OCI-M2 (cell line): Measurements from ENCODE around the gene ARHGAP10.
"Not testable (repeated sequence)": the region's sequence is repeated elsewhere in the genome, so short reads cannot be mapped to it uniquely, and the experiment has no call there.

Source experiments
- DNase-seq: peaks from one replicate; lab custom pipeline; 2025; ENCODE audit not compliant: unreplicated experiment; lab: John Stamatoyannopoulos, UW

Gene ARHGAP10

GRCh38 chr4:148081267-148081666, 349.4 kb downstream of the ARHGAP10 start:
- no peak for DNase-seq

- no peak for DNase-seq
Observed at GRCh38 chr4:148081745-148082144, 349.9 kb downstream of the ARHGAP10 start.

- not testable (repeated sequence) for DNase-seq
Observed at GRCh38 chr4:148083073-148083472, 351.2 kb downstream of the ARHGAP10 start.

DNA sequence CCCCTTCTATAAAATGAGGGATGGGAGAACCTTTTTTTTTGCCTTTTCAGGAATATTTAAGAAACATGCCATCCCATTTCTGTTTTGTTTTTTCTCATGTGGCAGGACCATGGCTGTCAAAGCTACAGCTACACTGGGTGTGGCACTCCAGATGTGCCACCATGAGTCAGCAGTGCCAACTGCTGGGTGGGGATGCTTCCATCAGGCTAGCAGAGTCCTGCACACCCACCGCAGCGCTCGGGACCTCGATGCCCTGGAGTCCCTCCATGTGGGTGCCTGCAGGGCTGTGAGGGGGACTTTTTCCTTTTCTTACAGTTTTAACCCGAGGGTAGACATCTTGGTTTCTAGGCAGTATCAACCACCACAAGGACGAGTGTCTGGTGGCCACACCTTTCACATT, 357.7 kb downstream of the ARHGAP10 start:
- DNase-seq: no peak

DNA sequence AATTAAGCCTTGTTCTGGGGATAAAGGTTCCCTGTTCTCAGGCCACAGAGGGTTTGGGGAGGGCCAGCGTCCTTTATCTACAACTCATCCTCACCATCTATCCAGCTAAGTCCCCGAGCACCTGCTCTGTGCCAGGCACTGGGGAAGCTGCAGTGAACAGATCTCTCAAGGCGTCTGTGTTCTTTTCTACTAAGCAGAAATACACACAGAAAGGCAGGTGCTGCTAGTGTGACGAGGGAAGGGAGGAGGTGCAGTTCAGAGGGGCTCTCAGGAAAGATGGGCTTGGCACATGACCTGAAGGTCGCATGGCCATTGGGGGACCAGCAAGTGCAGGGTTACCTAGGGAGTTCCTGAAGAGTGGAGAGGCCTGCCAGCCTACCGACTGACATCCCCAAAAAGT, 358.1 kb downstream of the ARHGAP10 start:
- no peak for DNase-seq

GRCh38 chr4:148090503-148091476, 358.9 kb downstream of the ARHGAP10 start:
- no peak for DNase-seq

GRCh38 chr4:148091896-148092295, 360.0 kb downstream of the ARHGAP10 start:
- DNase-seq: no peak

DNA sequence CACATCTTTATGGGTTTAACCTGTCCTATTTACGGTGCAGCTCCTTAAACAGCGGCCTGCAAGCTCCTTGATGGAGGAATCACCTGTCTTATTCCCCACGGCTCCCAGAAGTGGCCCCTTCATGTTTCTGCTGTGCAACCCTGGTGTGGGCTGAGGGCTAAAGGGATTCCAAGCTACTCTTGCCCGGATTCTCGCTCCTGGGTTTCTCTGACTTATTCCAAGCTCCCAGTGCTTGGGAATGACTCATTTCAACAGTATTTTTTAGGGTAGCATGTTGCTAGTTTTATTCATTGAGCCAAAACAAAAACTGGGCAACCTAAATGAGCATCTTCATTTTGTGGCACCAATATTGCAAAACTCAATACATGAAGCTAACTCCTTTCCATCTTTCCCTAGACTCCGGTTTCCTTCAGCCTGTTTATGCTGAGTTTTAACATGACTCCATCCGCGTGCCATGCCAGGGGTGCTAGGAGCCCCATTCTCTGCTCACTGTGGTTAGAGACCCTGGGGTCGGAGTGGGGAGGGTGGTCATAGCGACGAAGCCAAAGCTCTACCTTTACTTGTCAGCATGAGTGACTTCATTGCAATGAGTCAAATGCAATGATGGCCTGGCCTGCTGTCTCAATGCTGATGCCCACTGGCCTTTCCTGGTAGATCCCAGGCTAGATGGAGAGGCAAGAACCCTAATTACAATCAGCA, 360.6 kb downstream of the ARHGAP10 start:
- no peak for DNase-seq

GRCh38 chr4:148093065-148093464, 361.2 kb downstream of the ARHGAP10 start:
- no peak for DNase-seq

DNA sequence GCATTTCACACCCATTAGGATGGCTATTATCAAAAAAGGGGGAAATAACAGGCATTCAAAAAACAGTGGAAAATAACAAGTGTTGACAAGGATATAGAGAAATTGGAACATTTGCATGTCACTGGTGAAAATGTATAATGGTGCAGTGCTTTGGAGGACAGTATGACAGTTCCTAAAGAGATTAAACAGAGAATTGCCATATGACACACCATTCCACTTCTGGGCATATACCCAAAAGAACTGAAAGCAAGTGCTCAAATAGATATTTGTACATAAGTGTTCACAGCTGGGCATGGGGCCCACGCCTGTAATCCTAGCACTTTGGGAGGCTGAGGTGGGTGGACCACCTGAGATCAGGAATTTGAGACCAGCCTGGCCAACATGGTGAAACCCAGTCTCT, 362.3 kb downstream of the ARHGAP10 start:
- DNase-seq: no peak

DNA sequence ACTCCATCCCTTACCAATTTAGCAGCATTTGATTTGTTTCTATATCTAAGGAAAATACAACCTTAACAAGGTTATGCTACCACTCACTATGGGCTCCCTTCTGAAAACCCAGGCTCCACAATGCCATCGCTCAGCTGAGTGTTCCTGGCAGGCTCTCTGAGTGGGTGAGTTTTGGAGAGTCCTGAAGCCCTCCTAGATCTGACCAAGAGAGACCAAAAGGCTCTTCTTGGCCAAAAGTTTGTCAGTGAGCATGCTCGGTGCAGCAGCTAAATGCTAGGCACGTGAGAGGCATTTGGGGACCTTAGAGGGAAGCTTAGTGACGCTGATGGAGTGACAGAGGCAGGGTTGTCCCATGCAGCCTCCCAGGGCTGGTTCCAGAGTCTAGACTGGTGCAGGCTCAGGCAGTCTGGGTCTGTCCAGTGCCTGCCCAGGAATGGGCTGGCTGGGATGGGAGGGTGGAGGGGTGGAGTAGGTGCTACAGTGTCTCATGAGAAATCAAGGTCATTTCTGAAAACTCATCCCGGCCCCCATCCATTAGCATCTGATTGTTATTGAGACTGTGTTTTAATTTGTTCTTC, 363.5 kb downstream of the ARHGAP10 start:
- DNase-seq: no peak

GRCh38 chr4:148097801-148098200, 365.9 kb downstream of the ARHGAP10 start:
- DNase-seq: no peak

- DNase-seq: no peak
Observed at GRCh38 chr4:148101235-148101634, 369.3 kb downstream of the ARHGAP10 start.

DNA sequence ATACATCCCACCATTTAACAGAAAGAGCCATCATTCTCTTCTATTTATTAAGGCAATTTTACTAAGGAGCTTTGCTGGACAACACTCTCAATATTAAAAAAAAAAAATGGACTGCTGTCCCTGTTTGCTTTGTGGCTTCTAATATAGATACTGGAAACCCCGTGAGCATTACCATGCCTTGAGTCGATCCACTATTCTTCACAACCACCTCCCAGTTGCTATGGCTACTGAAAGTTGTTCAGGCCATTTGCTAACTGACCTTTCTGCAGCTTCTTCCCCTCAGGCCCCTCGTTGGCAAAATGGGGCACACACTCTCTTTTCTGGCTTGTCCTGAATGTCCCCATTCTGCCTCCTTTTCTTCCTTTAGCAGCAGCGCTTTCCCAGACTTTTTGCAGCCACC, 369.9 kb downstream of the ARHGAP10 start:
- DNase-seq: no peak

GRCh38 chr4:148103597-148104355, 371.9 kb downstream of the ARHGAP10 start:
- DNase-seq: no peak

DNA sequence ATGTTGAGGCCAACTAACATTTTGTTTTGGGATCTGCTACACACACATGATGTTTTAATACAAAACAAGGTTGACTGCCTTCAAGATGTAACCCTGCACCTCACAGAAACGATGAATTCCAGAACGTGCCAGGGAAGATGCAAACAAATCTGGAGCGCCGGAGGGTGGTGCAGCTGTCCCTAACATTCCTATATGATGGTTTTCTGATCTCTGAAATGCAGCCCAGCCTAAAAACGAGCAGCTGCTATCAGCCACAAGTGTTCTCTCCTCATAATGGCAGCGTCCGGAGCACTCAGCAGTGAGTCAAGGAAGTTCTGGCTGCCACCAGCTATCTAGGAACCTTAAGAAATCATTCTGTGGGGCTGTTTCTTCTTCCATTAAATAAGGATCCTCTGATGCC, 376.9 kb downstream of the ARHGAP10 start:
- DNase-seq: no peak

DNA sequence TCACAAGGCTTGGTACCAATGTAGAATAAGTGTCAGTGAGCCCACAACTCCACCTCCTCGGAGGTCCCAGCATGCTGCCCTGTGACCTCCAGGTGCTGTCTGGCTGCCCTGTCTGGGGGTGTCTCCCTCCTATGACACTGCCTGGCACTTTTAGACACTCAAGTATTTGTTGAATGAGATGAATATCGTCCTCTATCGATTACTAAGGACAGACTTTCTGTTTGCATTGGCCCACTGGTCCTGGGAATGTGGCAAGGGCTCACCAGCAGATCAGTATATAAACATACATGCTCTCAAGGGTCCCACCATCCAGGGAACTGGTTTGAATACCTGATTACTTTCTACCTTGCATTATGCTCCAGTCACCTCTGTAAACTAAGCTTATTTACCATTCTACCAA, 377.3 kb downstream of the ARHGAP10 start:
- no peak for DNase-seq

GRCh38 chr4:148110169-148110568, 378.3 kb downstream of the ARHGAP10 start:
- no peak for DNase-seq

- DNase-seq: no peak
Observed at GRCh38 chr4:148112231-148112982, 380.5 kb downstream of the ARHGAP10 start.

DNA sequence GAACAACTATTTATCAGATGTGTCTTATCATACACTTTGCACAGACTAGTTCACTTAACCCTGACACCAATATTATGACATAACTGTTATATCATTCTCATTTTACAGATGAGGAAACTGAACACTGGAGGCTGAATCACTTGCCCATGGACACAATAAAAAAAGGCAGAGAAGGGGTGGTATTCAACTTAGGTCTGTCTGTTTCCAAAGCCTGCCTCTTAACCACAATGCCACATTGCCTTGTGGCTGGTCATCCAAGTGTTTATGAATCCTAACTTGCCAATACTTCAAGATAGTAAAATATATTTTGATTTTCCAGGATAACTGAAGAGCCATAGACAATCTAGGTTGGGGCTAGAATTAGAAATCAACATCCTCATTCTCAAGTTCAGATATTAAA, 382.5 kb downstream of the ARHGAP10 start:
- DNase-seq: no peak
